Fibroblast of gingiva (primary cell): Measurements from ENCODE around the gene ANTXR1.
"Not testable (repeated sequence)": the region's sequence is repeated elsewhere in the genome, so short reads cannot be mapped to it uniquely, and the experiment has no call there.

ENCODE experiments used
- DNase-seq: peaks from one replicate; pipeline ENCODE4 v3.0.0-alpha.2; 2011; ENCODE audit warnings: low read depth

ANTXR1 gene

GRCh38 chr2:69237070-69237670, 224.2 kb downstream of the ANTXR1 start:
- DNase-seq, result no peak

GRCh38 chr2:69238449-69239031, 225.6 kb downstream of the ANTXR1 start:
- no peak for DNase-seq

DNA sequence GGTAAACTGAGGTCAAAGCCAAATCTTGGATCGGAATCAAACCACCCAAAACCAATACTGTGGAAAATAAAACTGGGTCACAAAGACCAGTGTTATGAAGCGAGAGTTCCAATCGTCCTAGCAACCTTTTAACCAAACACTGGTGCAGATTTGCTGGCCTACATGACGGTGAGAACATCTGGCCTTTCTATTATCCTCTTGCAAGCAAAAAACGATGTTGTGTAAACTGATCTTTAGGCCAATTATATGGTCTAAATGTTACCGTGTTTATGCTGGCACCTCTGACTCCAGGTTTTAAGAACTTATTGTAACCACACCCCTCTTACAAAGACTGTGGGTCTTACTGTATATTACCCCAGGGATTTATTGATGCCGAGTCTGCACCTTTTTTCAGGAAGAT, 228.1 kb downstream of the ANTXR1 start:
- DNase-seq, result peak; percentile 74

GRCh38 chr2:69241664-69242514, 228.9 kb downstream of the ANTXR1 start:
- DNase-seq, result no peak

DNA sequence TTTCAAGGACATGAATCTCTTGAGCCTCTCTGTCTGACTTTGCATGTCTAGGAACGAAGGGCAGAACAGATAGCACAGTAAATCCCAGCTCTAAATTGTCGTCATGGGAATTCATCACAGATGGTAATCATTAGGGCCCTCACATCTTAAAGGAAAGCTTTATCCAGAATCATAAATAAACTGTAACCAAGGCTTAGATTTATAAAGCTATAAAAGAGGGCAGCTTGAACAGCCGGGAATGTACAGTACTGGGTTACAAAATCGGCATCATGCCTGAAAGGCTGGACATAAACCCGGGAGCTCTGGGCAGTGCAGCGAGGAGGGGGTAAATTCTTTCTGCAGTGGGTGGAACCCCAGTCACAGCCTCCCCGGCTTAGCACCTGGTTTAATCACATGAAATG, 229.7 kb downstream of the ANTXR1 start:
- peak; percentile 91 for DNase-seq

DNA sequence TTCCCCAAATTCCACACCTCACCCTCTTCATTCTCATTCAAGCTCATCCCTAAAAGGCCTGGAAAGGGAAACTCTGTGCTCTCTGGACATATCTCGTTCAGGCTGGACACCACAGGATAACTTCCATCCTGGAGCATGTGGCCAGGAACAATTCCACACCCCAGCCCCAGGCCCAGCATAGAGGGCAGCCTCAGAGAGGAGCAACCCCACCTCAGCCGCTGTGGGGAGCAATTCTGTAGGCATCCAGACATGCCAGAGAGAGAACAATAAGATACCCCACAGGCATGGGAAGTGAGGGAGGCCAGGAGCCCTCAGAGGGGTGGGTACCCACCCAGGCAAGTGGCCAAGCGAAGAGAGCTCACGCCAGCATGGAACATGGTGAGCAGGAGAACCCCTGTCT, 230.7 kb downstream of the ANTXR1 start:
- no peak for DNase-seq

DNA sequence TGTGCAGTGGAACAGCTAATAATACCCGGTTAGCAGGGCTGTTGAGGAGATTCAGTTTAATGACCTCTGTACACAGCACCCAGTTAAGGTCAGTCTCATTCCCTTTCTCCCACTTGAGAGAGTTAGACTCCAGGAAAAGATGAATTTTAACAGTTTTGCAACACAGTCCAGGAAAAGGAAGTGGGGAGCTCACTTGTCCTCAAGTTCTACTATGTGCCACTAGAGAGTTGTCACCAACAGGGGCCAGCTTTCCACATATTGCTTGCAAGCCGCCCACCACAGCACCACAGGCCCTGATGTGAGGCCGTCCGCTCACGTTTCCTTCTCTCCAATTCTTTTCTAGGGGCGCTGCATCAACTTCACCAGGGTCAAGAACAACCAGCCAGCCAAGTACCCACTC, 231.9 kb downstream of the ANTXR1 start:
- no peak for DNase-seq

- DNase-seq, result no peak
These were observed 234.6 kb downstream of the ANTXR1 start for GRCh38 chr2:69247583-69247982.

DNA sequence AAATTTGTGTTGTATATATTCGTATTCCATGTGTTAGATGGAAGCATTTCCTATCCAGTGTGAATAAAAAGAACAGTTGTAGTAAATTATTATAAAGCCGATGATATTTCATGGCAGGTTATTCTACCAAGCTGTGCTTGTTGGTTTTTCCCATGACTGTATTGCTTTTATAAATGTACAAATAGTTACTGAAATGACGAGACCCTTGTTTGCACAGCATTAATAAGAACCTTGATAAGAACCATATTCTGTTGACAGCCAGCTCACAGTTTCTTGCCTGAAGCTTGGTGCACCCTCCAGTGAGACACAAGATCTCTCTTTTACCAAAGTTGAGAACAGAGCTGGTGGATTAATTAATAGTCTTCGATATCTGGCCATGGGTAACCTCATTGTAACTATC, 235.3 kb downstream of the ANTXR1 start:
- no peak for DNase-seq

GRCh38 chr2:69250981-69251380, 238.0 kb downstream of the ANTXR1 start:
- no peak for DNase-seq

- DNase-seq, result no peak
These were observed 239.0 kb downstream of the ANTXR1 start for GRCh38 chr2:69251943-69252342.

DNA sequence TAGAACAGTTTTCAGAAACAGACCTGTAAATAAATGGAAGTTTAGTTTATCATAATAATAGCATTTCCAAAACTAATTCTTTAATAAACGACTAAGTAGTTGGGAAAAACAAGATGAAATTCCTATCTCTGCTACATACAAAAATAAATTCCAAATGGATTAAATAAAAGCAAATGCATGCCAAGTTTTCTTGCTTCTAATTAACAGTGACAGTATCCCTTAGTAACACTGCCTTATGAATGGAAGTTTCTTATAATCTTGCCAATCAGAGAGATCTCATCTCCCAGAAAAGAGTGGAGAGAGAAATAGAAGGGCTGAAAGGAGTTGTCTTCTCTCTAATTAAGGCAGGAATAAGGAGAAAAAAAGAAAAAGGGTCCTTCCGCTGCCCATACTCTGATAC, 240.1 kb downstream of the ANTXR1 start:
- DNase-seq, result peak; percentile 44

DNA sequence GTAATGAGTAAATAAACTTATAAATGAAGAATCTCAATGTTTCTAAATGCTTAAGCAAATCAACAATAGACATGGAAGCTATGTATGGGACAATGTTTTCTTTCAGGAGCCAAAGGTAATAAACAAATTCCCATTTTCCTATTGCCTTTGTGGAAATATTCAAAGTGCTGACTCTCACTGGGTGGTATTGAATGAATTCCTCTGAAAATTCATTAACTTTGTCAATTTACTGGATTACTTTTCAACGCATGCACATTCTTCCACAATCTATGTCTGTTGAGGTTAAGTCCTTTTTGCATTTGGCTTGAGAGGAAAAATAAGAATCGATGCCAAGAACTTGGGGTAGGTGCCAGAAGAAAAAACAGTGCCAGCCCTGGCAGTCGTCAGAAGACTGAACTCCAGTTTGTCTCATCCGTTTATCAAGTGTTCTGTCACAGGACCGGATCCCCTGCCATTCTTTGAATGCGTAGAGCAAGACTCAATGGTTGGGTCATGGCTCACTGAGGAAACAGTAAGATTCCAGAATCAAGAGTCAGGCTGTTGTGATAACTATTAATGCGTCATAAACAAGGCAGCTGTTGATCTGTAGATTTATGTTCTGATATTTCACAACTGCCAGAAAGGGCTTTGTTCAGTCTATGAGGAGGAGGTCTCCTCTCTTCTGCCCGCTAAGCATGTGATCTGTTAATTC, 240.8 kb downstream of the ANTXR1 start:
- peak; percentile 98 for DNase-seq

DNA sequence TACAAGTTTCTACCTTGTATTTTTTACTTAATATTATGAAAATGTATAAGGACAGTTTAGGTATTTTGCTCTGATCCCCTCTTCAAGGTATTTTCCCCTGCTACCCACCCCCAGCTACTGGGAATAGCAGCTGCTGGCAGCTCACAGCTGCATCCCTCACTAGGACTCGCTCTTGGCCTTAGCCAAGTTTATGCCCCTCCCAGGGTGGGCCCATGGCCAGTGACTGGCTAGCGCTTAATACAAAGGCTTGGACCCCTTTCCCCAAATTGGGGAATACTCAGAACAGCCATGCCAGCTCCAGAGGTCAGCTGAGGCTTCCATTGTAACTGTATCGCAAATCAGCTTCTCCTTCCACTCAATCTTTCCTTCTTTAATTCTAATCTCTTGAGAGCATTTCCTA, 242.8 kb downstream of the ANTXR1 start:
- DNase-seq, result no peak

DNA sequence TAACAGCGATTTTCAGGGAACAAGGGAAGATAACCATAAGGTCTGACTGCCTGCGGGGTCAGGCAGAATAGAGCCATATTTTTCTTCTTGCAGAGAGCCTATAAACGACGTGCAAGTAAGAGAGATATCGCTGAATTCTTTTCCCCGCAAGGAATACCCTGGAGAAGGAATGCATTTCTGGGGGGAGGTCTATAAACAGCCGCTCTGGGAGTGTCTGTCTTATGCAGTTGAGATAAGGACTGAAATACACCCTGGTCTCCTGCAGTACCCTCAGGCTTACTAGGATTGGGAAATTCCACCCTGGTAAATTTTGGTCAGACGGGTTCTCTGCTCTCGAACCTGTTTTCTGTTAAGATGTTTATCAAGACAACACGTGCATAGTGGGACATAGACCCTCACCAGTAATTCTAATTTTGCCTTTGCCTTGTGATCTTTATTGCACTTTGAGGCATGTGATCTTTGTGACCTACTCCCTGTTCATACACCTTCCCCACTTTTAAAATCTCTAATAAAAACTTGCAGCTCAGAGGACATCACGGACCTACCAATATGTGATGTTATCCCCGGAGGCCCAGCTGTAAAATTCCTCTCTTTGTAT, 247.1 kb downstream of the ANTXR1 start:
- not testable (repeated sequence) for DNase-seq

DNA sequence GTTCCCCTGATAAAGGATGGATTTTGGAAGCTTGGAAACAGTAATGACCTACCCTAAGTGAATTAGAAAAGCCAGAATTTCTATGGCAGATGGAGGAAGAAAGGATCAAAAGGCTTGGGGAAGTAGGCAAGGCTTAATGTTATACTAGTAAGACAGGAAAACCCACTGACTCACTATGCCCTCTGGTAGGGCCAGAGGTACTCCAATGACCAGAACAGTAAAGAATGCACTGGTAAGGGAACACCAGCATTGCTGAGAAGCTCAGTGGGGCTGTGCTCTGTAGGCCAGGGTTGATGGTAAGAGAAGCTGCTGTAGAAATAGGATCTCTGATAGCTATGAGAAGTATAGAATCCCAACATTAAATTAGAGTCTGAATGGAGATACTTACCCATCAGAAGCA, 247.7 kb downstream of the ANTXR1 start:
- no peak for DNase-seq

GRCh38 chr2:69269330-69269729, 256.4 kb downstream of the ANTXR1 start:
- no peak for DNase-seq

GRCh38 chr2:69271831-69272257, 258.9 kb downstream of the ANTXR1 start:
- peak; percentile 92 for DNase-seq

GRCh38 chr2:69272803-69273471, 260.0 kb downstream of the ANTXR1 start:
- DNase-seq, result peak; percentile 14

- no peak for DNase-seq
These were observed 262.5 kb downstream of the ANTXR1 start for GRCh38 chr2:69275490-69275889.

GRCh38 chr2:69278366-69278765, 265.4 kb downstream of the ANTXR1 start:
- DNase-seq, result no peak

DNA sequence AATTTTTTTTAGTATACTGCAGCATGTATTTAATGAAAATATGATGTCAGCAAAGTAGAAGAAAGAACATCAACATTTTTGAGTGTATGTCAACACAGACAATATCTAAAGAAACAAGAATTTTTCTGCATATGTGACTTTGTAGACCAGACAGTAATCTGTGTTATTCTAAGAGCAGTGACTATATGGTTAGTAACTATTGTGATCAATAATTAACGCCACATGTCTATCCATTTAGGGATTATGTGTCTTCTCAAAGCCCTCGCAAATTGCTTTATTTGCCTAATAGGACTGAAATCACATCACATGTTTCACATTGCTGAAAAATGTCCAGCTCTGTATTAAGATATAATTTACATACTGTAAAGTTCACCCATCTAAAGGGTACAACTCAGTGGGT, 266.2 kb downstream of the ANTXR1 start:
- no peak for DNase-seq
